ENCODE data around the gene GSTO2.
A peak's percentile ranks its signal among the peaks of the same experiment; 100 is the strongest.

The GSTO2 gene

GRCh38 chr10:104257235-104257634, 11.7 kb upstream of the GSTO2 start:
- peaks cover 60% of the 10 kb centered on the region for H3K36me3 Mint-ChIP-seq (ENCODE audit: low read depth)
- H3K4me1 Mint-ChIP-seq (ENCODE audit: low read depth), result peaks cover 67% of the 10 kb centered on the region
- intact Hi-C loops (cut with micrococcal nuclease), result no loop called here
- no peak overlapping the region for H3K4me3 Mint-ChIP-seq
- H3K27me3 Mint-ChIP-seq, result no peaks in the 10 kb centered on the region
- H3K27ac Mint-ChIP-seq, result no peak overlapping the region
- H3K9me3 Mint-ChIP-seq, result no peaks in the 10 kb centered on the region

- Mint-ChIP-seq H3K27me3 (no peaks in the 10 kb centered on the region), H3K4me3 (no peak overlapping the region), H3K36me3 (ENCODE audit: low read depth) (peaks cover 67% of the 10 kb centered on the region), H3K9me3 (no peaks in the 10 kb centered on the region), H3K27ac (peak overlapping the region; percentile 35), H3K4me1 (ENCODE audit: low read depth) (peaks cover 58% of the 10 kb centered on the region)
- intact Hi-C loops (cut with micrococcal nuclease), result no loop called here
Measured at GRCh38 chr10:104258209-104258608, 10.8 kb upstream of the GSTO2 start.

GRCh38 chr10:104259456-104259855, 9.5 kb upstream of the GSTO2 start:
- H3K4me1 Mint-ChIP-seq (ENCODE audit: low read depth), result peaks cover 45% of the 10 kb centered on the region
- no peaks in the 10 kb centered on the region for H3K9me3 Mint-ChIP-seq
- H3K27me3 Mint-ChIP-seq, result no peaks in the 10 kb centered on the region
- intact Hi-C loops (cut with micrococcal nuclease), result no loop called here
- no peak overlapping the region for H3K4me3 Mint-ChIP-seq
- H3K36me3 Mint-ChIP-seq (ENCODE audit: low read depth), result peaks cover 78% of the 10 kb centered on the region
- peak overlapping the region; percentile 26 for H3K27ac Mint-ChIP-seq

- Mint-ChIP-seq H3K4me1 (ENCODE audit: low read depth) (peaks cover 43% of the 10 kb centered on the region), H3K27ac (peak overlapping the region; percentile 43), H3K36me3 (ENCODE audit: low read depth) (peaks cover 79% of the 10 kb centered on the region), H3K9me3 (no peaks in the 10 kb centered on the region), H3K27me3 (no peaks in the 10 kb centered on the region), H3K4me3 (peak overlapping the region; percentile 11)
- intact Hi-C loops (cut with micrococcal nuclease), result loop anchor here (10.0 kb wide), 1 partner anchor 135 kb away; the partner anchor contains the start of gene SFR1
Measured at GRCh38 chr10:104259999-104260774, 8.8 kb upstream of the GSTO2 start.

- Mint-ChIP-seq H3K4me1 (ENCODE audit: low read depth) (peaks cover 43% of the 10 kb centered on the region), H3K27me3 (no peaks in the 10 kb centered on the region), H3K9me3 (no peaks in the 10 kb centered on the region), H3K4me3 (peak overlapping the region; percentile 11), H3K27ac (peak overlapping the region; percentile 43), H3K36me3 (ENCODE audit: low read depth) (peaks cover 85% of the 10 kb centered on the region)
- intact Hi-C loops (cut with micrococcal nuclease), result loop anchor here (10.0 kb wide), 1 partner anchor 136 kb away; the partner anchor contains the start of gene SFR1
Measured at GRCh38 chr10:104260775-104261115, 8.2 kb upstream of the GSTO2 start.

- H3K27ac Mint-ChIP-seq, result no peak overlapping the region
- H3K36me3 Mint-ChIP-seq (ENCODE audit: low read depth), result peaks cover 96% of the 10 kb centered on the region
- no peaks in the 10 kb centered on the region for H3K9me3 Mint-ChIP-seq
- no peaks in the 10 kb centered on the region for H3K27me3 Mint-ChIP-seq
- intact Hi-C loops (cut with micrococcal nuclease), result loop anchor here (10.0 kb wide), 1 partner anchor 137 kb away; the partner anchor contains the start of gene SFR1
- peaks cover 41% of the 10 kb centered on the region for H3K4me1 Mint-ChIP-seq (ENCODE audit: low read depth)
- H3K4me3 Mint-ChIP-seq, result no peak overlapping the region
Measured at GRCh38 chr10:104262055-104262454, 6.9 kb upstream of the GSTO2 start.

GRCh38 chr10:104264783-104265182, 4.2 kb upstream of the GSTO2 start:
- H3K27me3 Mint-ChIP-seq, result no peaks in the 10 kb centered on the region
- peaks cover 26% of the 10 kb centered on the region for H3K4me1 Mint-ChIP-seq (ENCODE audit: low read depth)
- H3K4me3 Mint-ChIP-seq, result no peak overlapping the region
- H3K36me3 Mint-ChIP-seq (ENCODE audit: low read depth), result peaks cover 88% of the 10 kb centered on the region
- intact Hi-C loops (cut with micrococcal nuclease), result loop anchor here (10.0 kb wide), 1 partner anchor 140 kb away; the partner anchor contains the start of gene SFR1
- no peaks in the 10 kb centered on the region for H3K9me3 Mint-ChIP-seq
- H3K27ac Mint-ChIP-seq, result no peak overlapping the region

GRCh38 chr10:104267721-104268404, 1.1 kb upstream of the GSTO2 start:
- H3K9me3 Mint-ChIP-seq, result no peaks in the 10 kb centered on the region
- intact Hi-C loops (cut with micrococcal nuclease), result loop anchor here (2.0 to 10.0 kb wide), 4 partner anchors 13 to 143 kb away; partner anchors contain the start of genes GSTO1, ITPRIP and SFR1
- peak overlapping the region; percentile 91 for H3K4me3 Mint-ChIP-seq
- H3K27ac Mint-ChIP-seq, result peak overlapping the region; percentile 92
- peaks cover 60% of the 10 kb centered on the region for H3K36me3 Mint-ChIP-seq (ENCODE audit: low read depth)
- H3K27me3 Mint-ChIP-seq, result no peaks in the 10 kb centered on the region
- H3K4me1 Mint-ChIP-seq (ENCODE audit: low read depth), result peaks cover 8% of the 10 kb centered on the region

- Mint-ChIP-seq H3K9me3 (no peaks in the 10 kb centered on the region), H3K4me1 (ENCODE audit: low read depth) (peaks cover 8% of the 10 kb centered on the region), H3K27me3 (no peaks in the 10 kb centered on the region), H3K27ac (peak overlapping the region; percentile 92), H3K36me3 (ENCODE audit: low read depth) (peaks cover 55% of the 10 kb centered on the region), H3K4me3 (peak overlapping the region; percentile 91)
- intact Hi-C loops (cut with micrococcal nuclease), result loop anchor here (2.0 to 10.0 kb wide), 4 partner anchors 14 to 144 kb away; partner anchors contain the start of genes GSTO1, ITPRIP and SFR1
Measured at GRCh38 chr10:104268405-104268712, 625 bp upstream of the GSTO2 start.

- H3K27me3 Mint-ChIP-seq, result peaks cover 20% of the 10 kb centered on the region
- H3K27ac Mint-ChIP-seq, result no peak overlapping the region
- no peak overlapping the region for H3K4me3 Mint-ChIP-seq
- H3K36me3 Mint-ChIP-seq (ENCODE audit: low read depth), result peaks cover 6% of the 10 kb centered on the region
- H3K9me3 Mint-ChIP-seq, result no peaks in the 10 kb centered on the region
- intact Hi-C loops (cut with micrococcal nuclease), result no loop called here
- peaks cover 10% of the 10 kb centered on the region for H3K4me1 Mint-ChIP-seq (ENCODE audit: low read depth)
Measured at GRCh38 chr10:104273286-104273685, 4.3 kb downstream of the GSTO2 start.

GRCh38 chr10:104273899-104274575, 5.1 kb downstream of the GSTO2 start:
- no peak overlapping the region for H3K27ac Mint-ChIP-seq
- H3K4me1 Mint-ChIP-seq (ENCODE audit: low read depth), result peaks cover 15% of the 10 kb centered on the region
- H3K9me3 Mint-ChIP-seq, result no peaks in the 10 kb centered on the region
- no peaks in the 10 kb centered on the region for H3K36me3 Mint-ChIP-seq (ENCODE audit: low read depth)
- H3K4me3 Mint-ChIP-seq, result no peak overlapping the region
- H3K27me3 Mint-ChIP-seq, result peaks cover 20% of the 10 kb centered on the region
- intact Hi-C loops (cut with micrococcal nuclease), result no loop called here

GRCh38 chr10:104274762-104275721, 6.1 kb downstream of the GSTO2 start:
- intact Hi-C loops (cut with micrococcal nuclease), result no loop called here
- Mint-ChIP-seq H3K9me3 (no peaks in the 10 kb centered on the region), H3K4me3 (no peak overlapping the region), H3K4me1 (ENCODE audit: low read depth) (peaks cover 19% of the 10 kb centered on the region), H3K36me3 (ENCODE audit: low read depth) (no peaks in the 10 kb centered on the region), H3K27me3 (peaks cover 20% of the 10 kb centered on the region), H3K27ac (no peak overlapping the region)

GRCh38 chr10:104276192-104276591, 7.2 kb downstream of the GSTO2 start:
- no peaks in the 10 kb centered on the region for H3K9me3 Mint-ChIP-seq
- intact Hi-C loops (cut with micrococcal nuclease), result no loop called here
- H3K4me1 Mint-ChIP-seq (ENCODE audit: low read depth), result peaks cover 19% of the 10 kb centered on the region
- H3K27ac Mint-ChIP-seq, result no peak overlapping the region
- no peaks in the 10 kb centered on the region for H3K36me3 Mint-ChIP-seq (ENCODE audit: low read depth)
- H3K4me3 Mint-ChIP-seq, result no peak overlapping the region
- H3K27me3 Mint-ChIP-seq, result peaks cover 20% of the 10 kb centered on the region
